HepG2 (cell line): ENCODE data around the gene ZMYND10. TPM values are rescaled to one million over a fixed set of nuclear protein-coding genes. Genes with fewer than 3 reads are reported as not detected.

ENCODE experiments used
- ARNT2 ChIP-seq: sonication (generic); formaldehyde crosslinking; IDR thresholded peaks from 2 replicates; pipeline ENCODE4 v1.8.0; 2022; ENCODE audit warnings: mild to moderate bottlenecking, low read depth, missing genetic modification reagents, moderate library complexity
- HNF1B ChIP-seq: sonication (generic); formaldehyde crosslinking; IDR thresholded peaks from 2 replicates; pipeline ENCODE4 v1.5.1; 2020; ENCODE audit warnings: mild to moderate bottlenecking, moderate library complexity, missing genetic modification reagents
- HOXA3 ChIP-seq: sonication (generic); formaldehyde crosslinking; IDR thresholded peaks from 2 replicates; pipeline ENCODE4 v1.5.0; 2020; ENCODE audit warnings: missing genetic modification reagents
- IRF1 ChIP-seq: sonication (generic); formaldehyde crosslinking; IDR thresholded peaks from 2 replicates; pipeline ENCODE4 v1.4.0; 2020; ENCODE audit warnings: low read depth, mild to moderate bottlenecking, missing genetic modification reagents
- KAT8 ChIP-seq: IDR thresholded peaks from 2 replicates; pipeline ENCODE4 v1.6.1; 2016; ENCODE audit warnings: missing genetic modification reagents, missing compliant biosample characterization
- KDM4B ChIP-seq: sonication (generic); formaldehyde crosslinking; IDR thresholded peaks from 2 replicates; pipeline ENCODE4 v1.4.0; 2020; ENCODE audit warnings: missing genetic modification reagents
- PRDM4 ChIP-seq: sonication (generic); formaldehyde crosslinking; IDR thresholded peaks from 2 replicates; pipeline ENCODE4 v1.9.0; 2021; ENCODE audit warnings: missing genetic modification reagents, borderline replicate concordance
- RBM39 ChIP-seq: fragments of 200-400 bp; formaldehyde crosslinking; IDR thresholded peaks from one replicate; pipeline ENCODE4 v1.6.1; 2018; ENCODE audit warnings: antibody characterized with exemption, mild to moderate bottlenecking, low read depth, low read length; ENCODE audit not compliant: poor library complexity, severe bottlenecking
- SMAD9 ChIP-seq: sonication (generic); formaldehyde crosslinking; IDR thresholded peaks from 2 replicates; pipeline ENCODE4 v1.5.1; 2020; ENCODE audit warnings: mild to moderate bottlenecking, missing genetic modification reagents
- SOX6 ChIP-seq, 2 experiments: fragments of 450-650 bp in 1 of 2; sonication (generic) in 1 of 2; formaldehyde crosslinking in 1 of 2; IDR thresholded peaks; 2 replicates each; pipeline versions ENCODE4 v1.4.0 to v1.6.1; 2017 to 2020; ENCODE audit warnings: antibody characterized with exemption in 1 of 2, mild to moderate bottlenecking in 1 of 2, missing genetic modification reagents in 1 of 2
- SP5 ChIP-seq: IDR thresholded peaks from 2 replicates; pipeline ENCODE4 v1.6.1; 2016; ENCODE audit warnings: low read depth, borderline replicate concordance
- SUZ12 ChIP-seq: fragments of 150-350 bp; IDR thresholded peaks from 2 replicates; pipeline ENCODE4 v1.6.1; 2014; ENCODE audit warnings: low read depth, low read length
- TCF12 ChIP-seq, 2 experiments: fragments of 450-650 bp in 1 of 2; sonication (generic) in 1 of 2; formaldehyde crosslinking in 1 of 2; IDR thresholded peaks; 2 replicates each; pipeline versions ENCODE4 v1.6.1 to v1.8.0; 2017 to 2022; ENCODE audit warnings: antibody characterized with exemption in 1 of 2, mild to moderate bottlenecking in 1 of 2, missing genetic modification reagents in 1 of 2, moderate library complexity in 1 of 2
- TEF ChIP-seq: sonication (generic); formaldehyde crosslinking; IDR thresholded peaks from 2 replicates; pipeline ENCODE4 v1.5.0; 2020; ENCODE audit warnings: missing genetic modification reagents
- TOE1 ChIP-seq: sonication (generic); formaldehyde crosslinking; IDR thresholded peaks from 2 replicates; pipeline ENCODE4 v1.4.0; 2020; ENCODE audit warnings: mild to moderate bottlenecking, missing genetic modification reagents
- ZBTB25 ChIP-seq: IDR thresholded peaks from 2 replicates; pipeline ENCODE4 v1.6.1; 2018; ENCODE audit warnings: missing genetic modification reagents
- ZFX ChIP-seq: sonication (generic); formaldehyde crosslinking; IDR thresholded peaks from 2 replicates; pipeline ENCODE4 v1.4.0; 2020; ENCODE audit warnings: mild to moderate bottlenecking, low read depth, missing genetic modification reagents, moderate library complexity
- ZNF235 ChIP-seq: sonication (generic); formaldehyde crosslinking; IDR thresholded peaks from 2 replicates; pipeline ENCODE4 v1.8.1; 2023; ENCODE audit warnings: mild to moderate bottlenecking, missing genetic modification reagents, borderline replicate concordance
- ZNF768 ChIP-seq: sonication (generic); formaldehyde crosslinking; IDR thresholded peaks from 2 replicates; pipeline ENCODE4 v1.4.0; 2020; ENCODE audit warnings: missing genetic modification reagents
- ZSCAN20 ChIP-seq: sonication (generic); formaldehyde crosslinking; IDR thresholded peaks from 2 replicates; pipeline ENCODE4 v1.4.0; 2020; ENCODE audit warnings: missing genetic modification reagents, mild to moderate bottlenecking, borderline replicate concordance
- polyA plus RNA-seq, 8 experiments: library from polyadenylated mRNA; depleted of rRNA in 3 of 8; stranded (reverse) in 7 of 8; unstranded in 1 of 8; fragments of >200 nt; fragmentation: Illumina TruSeq in 4 of 8; extraction: Trizol in 4 of 8; gene quantifications; 2 replicates each; pipeline versions ENCODE4 v1.2.1 to v1.2.3, GENCODE V29; 2011 to 2016; ENCODE audit warnings: low read depth in 4 of 8, missing spikeins in 1 of 8, mixed read lengths in 1 of 8; ENCODE audit not compliant: insufficient read depth in 1 of 8
- total RNA-seq, 5 experiments: library from RNA; depleted of rRNA; stranded (reverse); fragments of >200 nt; fragmentation: Illumina TruSeq; extraction: Trizol; gene quantifications; 2 replicates each; pipeline ENCODE4 v1.2.3, GENCODE V29; 2016; ENCODE audit warnings: low read depth in 1 of 5

The ZMYND10 gene
- total and polyA plus RNA-seq, 2 of the 13 experiments (the other 11 are each of a cell fraction or from before 2014, with no cell fraction given) = 0.60 to 0.74 TPM

- TF ChIP-seq HNF1B (0 out of 2 replicates have a peak, but pooled peaks have one; percentile 15), ZNF768 (0 out of 2 replicates have a peak, but pooled peaks have one; percentile 25), PRDM4 (CRISPR knock-in tag) (no peak), ARNT2 (CRISPR knock-in tag) (no peak), SUZ12 (no peak), KAT8 (CRISPR knock-in tag) (no peak), TOE1 (no peak), KDM4B (no peak), TEF (no peak), ZFX (peak; percentile 29; the same call in 1 of the 2 replicates), SMAD9 (no peak), SP5 (CRISPR knock-in tag) (no peak), RBM39 (no peak), SOX6 (IDR thresholded peaks at IDR 0.05) (no peak), SOX6 (CRISPR knock-in tag; IDR thresholded peaks at IDR 0.05) (no peak), IRF1 (no peak), ZBTB25 (CRISPR knock-in tag) (no peak), TCF12 (IDR thresholded peaks at IDR 0.05) (no peak), TCF12 (CRISPR knock-in tag; IDR thresholded peaks at IDR 0.05) (no peak), ZNF235 (no peak), ZSCAN20 (CRISPR knock-in tag) (no peak), HOXA3 (CRISPR knock-in tag) (0 out of 2 replicates have a peak, but pooled peaks have one; percentile 13)
These were observed 25.5 kb downstream of the ZMYND10 start (continued) for GRCh38 chr3:50319894-50320625.
